SHP77 treated with DMSO at 0.1 percent for 48 hours (cell line): Measurements from ENCODE around the gene LIF.

Experiments
- DNase-seq: peaks from one replicate; lab custom pipeline; 2025; lab: John Stamatoyannopoulos, UW

The LIF gene

GRCh38 chr22:30262917-30263741 is 16.6 kb upstream of the LIF start:
- DNase-seq: peak; percentile 56

DNA sequence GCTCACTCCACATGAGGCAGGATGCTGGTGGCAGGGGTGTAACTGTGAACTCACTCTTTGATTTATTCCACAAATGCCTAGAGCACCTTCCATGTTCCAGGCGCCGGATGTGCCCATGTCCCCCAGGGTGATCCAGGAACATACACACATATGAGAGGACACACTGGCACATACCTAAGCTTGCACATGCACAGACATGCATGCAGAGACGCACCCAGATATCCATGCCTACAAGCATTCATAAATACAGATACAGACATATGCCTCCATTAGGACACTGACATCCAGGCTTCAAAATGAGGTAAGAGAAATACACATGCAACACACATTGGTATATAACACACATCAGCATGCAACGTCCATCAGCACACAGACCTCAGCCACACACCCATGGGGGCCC is 15.6 kb upstream of the LIF start:
- no peak for DNase-seq

- DNase-seq: peak; percentile 68
These were observed 14.6 kb upstream of the LIF start for GRCh38 chr22:30261134-30261533.

- no peak for DNase-seq
These were observed 14.1 kb upstream of the LIF start for GRCh38 chr22:30260682-30261081.

- DNase-seq: no peak
These were observed 13.7 kb upstream of the LIF start for GRCh38 chr22:30260276-30260675.

GRCh38 chr22:30254314-30254713 is 7.8 kb upstream of the LIF start:
- DNase-seq: no peak

DNA sequence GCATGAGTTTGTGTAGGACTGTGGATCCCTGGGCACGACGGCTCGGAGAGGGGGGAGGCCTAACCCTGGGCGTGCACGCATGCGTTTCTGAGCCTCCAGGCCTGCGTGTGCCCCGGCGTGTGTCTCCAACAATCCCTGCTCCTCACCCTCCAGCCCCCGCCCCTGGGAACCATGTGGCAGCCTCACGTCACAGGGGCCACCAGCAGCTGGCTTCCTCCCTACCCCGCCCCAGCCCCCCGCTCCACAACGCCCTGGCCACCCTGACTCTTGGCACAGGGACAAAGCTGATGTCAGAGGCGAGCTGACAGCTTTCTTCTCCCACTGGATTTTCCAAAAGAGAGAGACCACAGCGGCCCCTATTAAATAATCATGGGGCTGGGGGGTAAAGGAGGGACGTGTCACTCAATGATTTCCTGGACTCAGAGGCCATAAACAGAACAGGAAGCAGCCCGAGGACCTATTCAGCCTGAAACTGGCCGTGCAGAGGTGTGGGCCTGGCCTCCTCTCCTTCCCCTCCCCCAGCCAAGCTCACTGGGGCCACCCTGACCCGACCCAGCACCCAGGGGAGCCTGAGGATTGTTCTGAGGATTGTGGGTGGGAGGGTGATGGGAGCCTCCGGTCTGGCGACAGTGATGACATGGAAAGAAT is 6.8 kb upstream of the LIF start:
- peak; percentile 95 for DNase-seq

DNA sequence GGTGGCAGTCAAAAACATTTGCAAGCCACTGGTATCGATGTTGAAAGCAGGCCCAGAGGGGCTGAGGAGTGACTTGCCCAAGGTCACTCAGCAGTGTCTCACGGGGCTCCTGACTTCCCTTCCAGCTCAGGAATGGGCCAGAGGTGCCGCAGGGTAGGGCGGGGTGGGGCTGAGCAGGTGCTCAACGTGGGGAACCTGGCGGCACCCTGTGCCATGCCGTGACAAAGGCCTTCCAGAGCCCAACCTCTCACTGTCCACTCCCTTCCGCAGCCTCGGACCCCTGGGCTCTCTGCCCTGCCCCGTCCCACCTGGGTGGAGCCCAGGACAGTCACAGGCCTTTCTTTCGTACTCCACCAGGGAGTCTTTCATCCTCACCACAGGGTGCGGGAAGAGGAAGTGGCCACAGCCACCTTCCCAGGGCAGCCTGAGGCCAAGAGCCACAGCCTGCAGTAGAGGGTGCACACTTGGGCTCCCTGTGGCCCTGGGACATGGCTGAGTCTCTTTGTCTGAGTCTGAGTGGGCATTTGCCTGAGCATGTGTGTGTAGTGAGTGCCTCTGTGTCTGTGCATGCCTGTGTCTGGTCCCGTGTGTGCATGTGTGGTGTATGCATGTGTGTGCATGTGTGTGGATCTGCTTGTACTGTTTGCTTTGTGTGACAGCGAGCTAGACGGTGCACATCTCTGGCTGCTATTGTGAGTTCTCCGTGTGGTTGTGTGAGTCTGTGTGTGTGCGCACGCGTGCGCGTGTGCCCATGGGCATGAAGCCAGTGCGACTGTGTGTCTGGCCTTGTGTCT is 6.0 kb upstream of the LIF start:
- DNase-seq: peak; percentile 26

GRCh38 chr22:30251711-30252110 is 5.2 kb upstream of the LIF start:
- peak; percentile 35 for DNase-seq

DNA sequence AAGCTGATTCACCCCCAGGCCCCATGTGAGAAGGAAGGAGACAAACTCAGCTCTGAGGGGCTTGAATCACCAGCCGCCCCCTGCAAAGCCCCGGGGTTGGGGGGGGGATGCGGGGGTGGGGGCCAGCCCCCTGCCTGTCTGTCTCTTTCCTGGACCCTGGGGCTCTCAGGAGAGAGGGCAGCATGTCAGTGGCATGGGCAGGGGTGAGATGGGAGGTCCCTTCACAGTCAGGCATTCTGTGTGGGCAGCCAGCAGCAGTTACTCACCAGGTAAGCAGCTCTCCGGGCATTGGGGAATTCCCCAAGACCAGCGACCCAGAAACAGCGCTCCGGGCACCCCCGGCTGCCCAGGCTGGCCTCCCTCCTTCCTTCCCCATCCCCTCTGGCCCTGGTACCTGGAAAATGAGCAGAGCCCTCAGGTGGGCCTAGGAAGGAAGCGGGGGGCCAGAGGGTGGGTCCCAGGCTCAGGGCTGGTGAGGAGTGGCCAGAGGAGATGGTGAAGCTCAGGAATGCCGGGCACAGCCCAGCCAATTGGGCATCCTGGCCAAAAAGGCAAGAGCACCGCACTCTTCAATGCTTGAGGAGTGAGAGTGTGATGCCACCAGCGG is 4.2 kb upstream of the LIF start:
- no peak for DNase-seq

- DNase-seq: no peak
These were observed 3.5 kb upstream of the LIF start for GRCh38 chr22:30250039-30250565.

DNA sequence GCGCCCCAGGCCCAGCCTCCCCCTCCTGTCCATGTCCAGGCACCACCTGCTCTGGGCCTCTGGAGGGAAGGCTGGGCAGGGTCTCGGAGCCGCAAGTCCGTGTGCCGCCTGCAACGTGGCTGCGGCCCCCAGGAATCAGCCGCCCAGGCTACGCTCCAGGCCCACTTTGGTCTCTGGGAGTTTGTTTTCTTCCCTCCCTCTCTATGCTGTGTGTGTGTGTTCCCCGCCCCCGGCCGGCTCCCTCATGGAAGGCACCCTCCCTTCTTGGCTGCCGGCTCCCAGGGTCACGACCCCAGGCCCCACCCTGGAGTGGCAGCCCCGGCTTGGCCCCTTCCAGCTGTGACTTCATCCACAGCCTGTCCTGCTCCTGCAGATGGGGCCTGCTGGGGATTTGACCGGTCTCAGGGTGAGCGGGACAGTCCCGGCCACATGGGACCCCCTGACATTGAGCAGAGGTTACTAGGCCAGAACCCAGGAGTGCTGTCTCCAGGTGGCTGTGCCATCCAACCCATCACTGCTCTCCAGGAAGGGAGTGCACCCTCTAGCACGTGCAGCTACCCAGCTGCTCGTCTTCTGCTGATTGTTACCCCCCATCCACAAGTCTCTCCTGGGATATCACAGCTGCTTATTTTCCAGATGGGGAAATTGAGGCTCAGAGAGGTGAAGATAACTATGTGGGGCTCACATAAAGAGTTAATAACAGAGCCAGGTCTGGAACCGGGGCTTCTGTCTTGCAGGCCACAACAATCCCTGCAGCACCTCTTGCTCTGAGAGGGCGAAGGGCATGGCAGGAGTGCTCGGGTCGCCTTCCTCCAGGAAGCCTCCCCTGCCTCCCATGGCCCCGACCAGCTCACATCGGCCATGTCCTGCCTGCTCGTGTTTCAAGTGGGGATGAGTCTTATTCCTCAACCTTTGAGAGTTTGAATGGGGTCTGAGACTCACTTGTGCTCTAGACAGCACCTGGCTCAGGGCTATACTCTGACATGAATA is 2.8 kb upstream of the LIF start:
- DNase-seq: no peak

DNA sequence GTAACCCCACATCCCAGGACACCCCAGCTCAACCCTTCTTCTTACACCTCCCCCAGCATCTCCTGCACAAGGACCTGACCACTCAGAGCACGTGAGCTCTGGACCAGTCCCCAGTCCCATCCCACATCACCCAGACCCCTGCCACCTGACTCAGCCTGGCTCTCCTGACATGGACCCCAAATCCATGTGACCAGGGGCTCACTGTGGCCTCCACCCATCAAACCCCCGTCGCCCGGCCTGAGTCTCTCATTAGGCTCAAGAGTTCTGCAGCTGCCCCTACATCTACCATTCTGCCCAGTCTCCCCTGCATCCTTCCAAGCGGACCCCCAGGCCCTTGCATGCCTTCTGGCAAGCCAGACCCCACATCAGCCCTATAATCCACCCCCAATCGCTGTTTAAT is 1.9 kb upstream of the LIF start:
- DNase-seq: no peak

DNA sequence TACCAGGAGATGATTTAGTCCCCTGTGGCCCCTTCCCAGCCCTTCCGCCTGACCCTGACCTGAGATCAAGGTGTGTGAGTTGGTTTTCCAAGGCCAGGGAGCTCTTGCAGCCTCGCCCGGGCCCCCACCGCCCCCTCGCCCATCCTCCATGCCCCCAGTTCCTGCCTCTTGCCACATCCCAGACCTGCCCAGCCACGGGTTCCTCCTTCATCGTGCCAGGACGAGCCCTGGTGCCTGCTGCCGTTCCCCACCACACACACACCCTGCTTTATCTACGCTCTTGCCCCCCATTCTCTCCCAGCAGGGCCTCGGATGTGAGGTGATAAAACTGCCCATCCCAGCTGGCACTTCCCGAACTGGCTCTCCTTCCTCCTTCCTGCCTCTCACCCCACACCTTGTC is 1.4 kb upstream of the LIF start:
- no peak for DNase-seq

DNA sequence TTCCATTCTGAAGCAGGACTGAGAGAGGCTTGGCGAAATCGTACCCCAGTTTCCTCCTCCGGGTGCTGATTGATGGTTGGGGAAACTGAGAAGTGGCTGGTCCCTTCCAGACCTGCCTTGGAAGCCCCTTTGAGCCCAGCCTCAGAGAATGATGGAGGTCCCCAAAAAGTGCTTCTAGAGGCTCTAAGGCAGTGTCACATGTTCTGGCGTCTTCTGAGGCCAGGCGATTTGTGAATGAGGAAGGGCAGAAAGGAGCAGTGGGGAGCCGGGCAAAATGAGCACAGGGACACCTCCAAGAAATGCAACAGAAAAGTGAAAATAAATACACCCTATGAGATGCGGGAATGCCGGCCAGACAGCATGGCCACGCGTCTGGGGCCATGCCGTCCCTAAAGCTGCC is 1.0 kb upstream of the LIF start:
- no peak for DNase-seq

DNA sequence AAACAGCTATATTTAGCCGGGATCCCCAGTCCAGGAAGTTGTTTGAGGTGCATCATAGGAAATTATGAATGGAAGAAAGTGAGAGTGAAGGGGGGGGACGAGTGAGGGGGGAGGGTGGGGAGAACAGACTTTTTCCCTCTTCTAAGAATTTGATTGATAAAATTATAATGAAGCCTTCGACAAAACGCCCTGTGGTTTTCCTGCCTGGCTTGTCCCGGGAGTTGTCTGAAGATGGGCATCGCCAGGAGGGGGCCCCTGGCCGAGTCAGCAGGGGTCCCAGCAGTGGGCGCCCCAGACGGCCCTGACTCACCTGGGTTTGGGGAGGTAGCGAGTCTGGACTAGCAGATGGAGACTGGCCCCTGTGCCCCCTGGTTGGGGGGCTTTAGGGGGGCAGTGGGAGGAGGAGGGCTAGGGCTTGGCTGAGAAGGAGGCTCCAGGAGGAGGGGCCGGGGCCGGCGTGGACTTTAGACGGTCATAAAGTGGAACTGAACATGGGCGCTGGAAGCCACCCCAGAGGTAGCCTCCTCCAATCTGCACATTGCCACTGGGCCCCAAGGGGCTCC is 336 bp upstream of the LIF start:
- no peak for DNase-seq

- DNase-seq: no peak
These were observed 1.2 kb downstream of the LIF start for GRCh38 chr22:30245181-30245984.

GRCh38 chr22:30244641-30245040 is 1.9 kb downstream of the LIF start:
- no peak for DNase-seq

DNA sequence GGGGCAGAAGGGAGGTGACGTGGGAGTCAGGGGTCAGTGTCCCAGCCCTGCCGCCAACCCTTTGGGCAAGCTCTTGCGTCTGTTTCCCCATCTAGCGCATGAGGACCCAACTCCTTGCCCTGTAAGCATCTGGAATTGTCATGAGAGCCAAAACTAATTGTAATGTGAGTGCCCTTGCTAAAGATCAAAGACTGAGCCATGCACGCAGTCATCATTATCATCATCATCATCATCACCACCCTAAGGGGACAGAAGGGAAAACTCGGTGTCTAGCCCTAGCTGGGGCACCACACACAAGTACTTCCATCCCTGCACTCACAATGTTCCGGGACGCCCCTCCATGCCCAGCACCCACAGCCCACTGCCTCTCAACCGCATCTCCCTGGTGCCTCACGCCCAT is 2.5 kb downstream of the LIF start:
- DNase-seq: no peak

GRCh38 chr22:30243661-30244060 is 2.9 kb downstream of the LIF start:
- no peak for DNase-seq
